HepG2 (cell line): ENCODE measurements around the gene KRTAP10-4. TPM values are rescaled to one million over a fixed set of nuclear protein-coding genes. Genes with fewer than 3 reads are reported as not detected.

Source experiments
- ATAC-seq: fragments of 200-7000 bp; cut with Tn5 transposase; 3 replicates; pipeline ENCODE4 v1.9.1; 2020; ENCODE audit warnings: mild to moderate bottlenecking, moderate library complexity
- BruUV-seq: library from RNA; stranded (reverse); fragments of 400-500 nt; replicated peaks from 2 replicates; lab custom pipeline; 2021; lab: Mats Ljungman, UMichigan
- CTCF ChIA-PET: fragments of 300-600 bp; formaldehyde crosslinking; extraction: SDS; loops from one replicate; lab custom pipeline; 2021; ENCODE audit warnings: low total read pairs, inconsistent platforms, low intra/inter-chr PET ratio; lab: Yijun Ruan, JAX
- POLR2A ChIA-PET: fragments of 350-600 bp; sonication (Branson Sonifier 250); formaldehyde crosslinking; loops from one replicate; lab custom pipeline; 2020; ENCODE audit warnings: antibody characterized with exemption, inconsistent platforms; lab: Yijun Ruan, JAX
- DNase-seq: peaks from one replicate; pipeline ENCODE4 v3.0.0-alpha.2; 2015; ENCODE audit warnings: low spot score
- FAIRE-seq: peaks from 3 replicates; lab custom pipeline; 2011; peaks lifted over from hg19 to GRCh38; lab: Jason Lieb, UNC
- H2AFZ ChIP-seq: one replicate; pipeline ENCODE4 v1.6.1; 2011; ENCODE audit warnings: low read length, inconsistent platforms
- H3K27ac ChIP-seq: fragments of 300-600 bp; 3 replicates; pipeline ENCODE4 v1.8.0; 2011; ENCODE audit warnings: mixed run types, mild to moderate bottlenecking, mixed read lengths, low read length, inconsistent platforms; ENCODE audit not compliant: insufficient read depth; ENCODE audit errors: extremely low read length
- H3K27me3 ChIP-seq, 2 experiments: fragments of 200-600 bp in 1 of 2; 2 replicates in 1 of 2; 3 replicates in 1 of 2; pipeline versions ENCODE4 v1.6.0 to v1.8.0; 2011; ENCODE audit warnings: low read length in 2 of 2, mild to moderate bottlenecking in 2 of 2, moderate library complexity in 2 of 2, inconsistent platforms in 1 of 2; ENCODE audit not compliant: insufficient read depth in 2 of 2, control insufficient read depth in 1 of 2
- H3K36me3 ChIP-seq, 2 experiments: fragments of 200-600 bp in 1 of 2; replicated peaks in 1 of 2; 2 replicates in 1 of 2; 3 replicates in 1 of 2; pipeline versions ENCODE4 v1.5.1 to v1.8.0; 2011; ENCODE audit warnings: low read length in 2 of 2, inconsistent platforms in 1 of 2; ENCODE audit not compliant: insufficient read depth in 2 of 2, control insufficient read depth in 1 of 2
- H3K4me1 ChIP-seq: 2 replicates; pipeline ENCODE4 v1.5.1; 2012; ENCODE audit warnings: low read length, inconsistent platforms; ENCODE audit not compliant: insufficient read depth
- H3K4me2 ChIP-seq: 2 replicates; pipeline ENCODE4 v1.6.0; 2011; ENCODE audit warnings: low read depth, low read length, inconsistent platforms
- H3K4me3 ChIP-seq, 3 experiments: fragments of 200-600 bp in 1 of 3; sonication (generic), shearing (Covaris generic) in 1 of 3; replicated peaks in 1 of 3; 2 replicates each; pipeline ENCODE4 v1.5.1; 2011 to 2016; ENCODE audit warnings: low read length in 3 of 3, inconsistent platforms in 2 of 3, low read depth in 2 of 3, mild to moderate bottlenecking in 2 of 3, control low read depth in 1 of 3, mixed read lengths in 1 of 3; ENCODE audit not compliant: insufficient read depth in 1 of 3
- H3K79me2 ChIP-seq: one replicate; pipeline ENCODE4 v1.6.1; 2011; ENCODE audit warnings: low read length, inconsistent platforms; ENCODE audit not compliant: insufficient read depth
- H3K9ac ChIP-seq: 2 replicates; pipeline ENCODE4 v1.6.0; 2011; ENCODE audit warnings: mild to moderate bottlenecking, low read depth, low read length, inconsistent platforms; ENCODE audit not compliant: insufficient read depth
- H3K9me3 ChIP-seq: 2 replicates; pipeline ENCODE4 v1.5.1; 2012; ENCODE audit warnings: mild to moderate bottlenecking, low read length
- H4K20me1 ChIP-seq: 2 replicates; pipeline ENCODE4 v1.6.0; 2011; ENCODE audit warnings: inconsistent platforms, mild to moderate bottlenecking, low read length, moderate library complexity; ENCODE audit not compliant: insufficient read depth
- ATF7-NPFF ChIP-seq: sonication (generic); formaldehyde crosslinking; IDR thresholded peaks from 2 replicates; pipeline ENCODE4 v1.8.1; 2023; ENCODE audit warnings: mild to moderate bottlenecking, low read depth, missing genetic modification reagents, moderate library complexity
- ATRX ChIP-seq: sonication (generic); formaldehyde crosslinking; IDR thresholded peaks from 2 replicates; pipeline ENCODE4 v1.4.0; 2020; ENCODE audit warnings: missing genetic modification reagents, borderline replicate concordance
- BRCA1 ChIP-seq: sonication (generic); formaldehyde crosslinking; IDR thresholded peaks from 2 replicates; pipeline ENCODE4 v1.4.0; 2020; ENCODE audit warnings: missing genetic modification reagents
- CBX2 ChIP-seq, 2 experiments: fragments of 200-600 bp in 1 of 2; sonication (generic); formaldehyde crosslinking in 1 of 2; IDR thresholded peaks; 2 replicates each; pipeline versions ENCODE4 v1.7.0 to v1.8.1; 2018 to 2022; ENCODE audit warnings: low read depth in 2 of 2, low read length in 1 of 2, mild to moderate bottlenecking in 1 of 2, missing genetic modification reagents in 1 of 2
- EEA1 ChIP-seq: sonication (generic); formaldehyde crosslinking; IDR thresholded peaks from 2 replicates; pipeline ENCODE4 v1.5.1; 2020; ENCODE audit warnings: mild to moderate bottlenecking, missing genetic modification reagents, borderline replicate concordance
- ESRRA ChIP-seq: sonication (generic); formaldehyde crosslinking; IDR thresholded peaks from 2 replicates; pipeline ENCODE4 v1.5.1; 2020; ENCODE audit warnings: mild to moderate bottlenecking, low read depth, missing genetic modification reagents
- GPN1 ChIP-seq: sonication (generic); formaldehyde crosslinking; IDR thresholded peaks from 2 replicates; pipeline ENCODE4 v1.5.1; 2020; ENCODE audit warnings: missing genetic modification reagents, borderline replicate concordance
- MTA3 ChIP-seq: sonication (generic); formaldehyde crosslinking; IDR thresholded peaks from 2 replicates; pipeline ENCODE4 v1.4.0; 2020; ENCODE audit warnings: missing genetic modification reagents
- MYC ChIP-seq: sonication (generic); formaldehyde crosslinking; IDR thresholded peaks from 2 replicates; pipeline ENCODE4 v1.9.0; 2021; ENCODE audit warnings: missing genetic modification reagents, borderline replicate concordance
- NBN ChIP-seq: fragments of 450-650 bp; conservative IDR thresholded peaks from 2 replicates; pipeline ENCODE4 v1.6.1; 2017
- TAF15 ChIP-seq: fragments of 200-400 bp; formaldehyde crosslinking; IDR thresholded peaks from one replicate; pipeline ENCODE4 v1.6.1; 2018; ENCODE audit warnings: mild to moderate bottlenecking, low read depth, low read length; ENCODE audit not compliant: poor library complexity, severe bottlenecking
- TFAP4 ChIP-seq: sonication (generic); IDR thresholded peaks from 2 replicates; pipeline ENCODE4 v1.6.1; 2016; ENCODE audit warnings: low read depth, borderline replicate concordance
- ZBTB33 ChIP-seq: sonication (generic); formaldehyde crosslinking; IDR thresholded peaks from 2 replicates; pipeline ENCODE4 v1.4.0; 2020; ENCODE audit warnings: missing genetic modification reagents
- ZNF83 ChIP-seq: sonication (generic); formaldehyde crosslinking; IDR thresholded peaks from 2 replicates; pipeline ENCODE4 v1.4.0; 2020; ENCODE audit warnings: missing genetic modification reagents, mild to moderate bottlenecking, borderline replicate concordance
- ZNF891 ChIP-seq: sonication (generic); formaldehyde crosslinking; IDR thresholded peaks from 2 replicates; pipeline ENCODE4 v1.5.0; 2020; ENCODE audit warnings: mild to moderate bottlenecking, missing genetic modification reagents
- ZSCAN20 ChIP-seq: sonication (generic); formaldehyde crosslinking; IDR thresholded peaks from 2 replicates; pipeline ENCODE4 v1.4.0; 2020; ENCODE audit warnings: missing genetic modification reagents, mild to moderate bottlenecking, borderline replicate concordance
- WGBS: methylation state at CpG from one replicate; pipeline ENCODE4 v1.1.6; 2017; ENCODE audit warnings: low lambda C conversion rate; 5-methylcytosine and 5-hydroxymethylcytosine counted together
- in situ Hi-C: cut with HindIII; loops from 2 replicates; pipeline ENCODE4 v1.10.0; 2017; ENCODE audit warnings: low pct_unique_long_range_greater_than_20kb; ENCODE audit not compliant: extremely low pct_ligation_motif_present
- intact Hi-C: fragments of 100-400 bp; cut with micrococcal nuclease; formaldehyde crosslinking; loops from one replicate; pipeline ENCODE4 v1.10.0; 2022; ENCODE audit not compliant: unreplicated experiment
- polyA plus RNA-seq, 8 experiments: library from polyadenylated mRNA; depleted of rRNA in 3 of 8; stranded (reverse) in 7 of 8; unstranded in 1 of 8; fragments of >200 nt; fragmentation: Illumina TruSeq in 4 of 8; extraction: Trizol in 4 of 8; gene quantifications; 2 replicates each; pipeline versions ENCODE4 v1.2.1 to v1.2.3, GENCODE V29; 2011 to 2016; ENCODE audit warnings: low read depth in 4 of 8, missing spikeins in 1 of 8, mixed read lengths in 1 of 8; ENCODE audit not compliant: insufficient read depth in 1 of 8
- total RNA-seq, 5 experiments: library from RNA; depleted of rRNA; stranded (reverse); fragments of >200 nt; fragmentation: Illumina TruSeq; extraction: Trizol; gene quantifications; 2 replicates each; pipeline ENCODE4 v1.2.3, GENCODE V29; 2016; ENCODE audit warnings: low read depth in 1 of 5
- TF ChIP-seq, protein P1 (sequence below): sonication (generic); formaldehyde crosslinking; IDR thresholded peaks from 2 replicates; pipeline ENCODE4 v1.5.1; 2020; ENCODE audit warnings: mild to moderate bottlenecking, missing genetic modification reagents

Gene KRTAP10-4
- total and polyA plus RNA-seq, 2 of the 13 experiments (the other 11 are each of a cell fraction or from before 2014, with no cell fraction given) = not detected

GRCh38 chr21:44576025-44576420, 2.5 kb downstream of the KRTAP10-4 start (continued):
- TF ChIP-seq, protein P1, sequence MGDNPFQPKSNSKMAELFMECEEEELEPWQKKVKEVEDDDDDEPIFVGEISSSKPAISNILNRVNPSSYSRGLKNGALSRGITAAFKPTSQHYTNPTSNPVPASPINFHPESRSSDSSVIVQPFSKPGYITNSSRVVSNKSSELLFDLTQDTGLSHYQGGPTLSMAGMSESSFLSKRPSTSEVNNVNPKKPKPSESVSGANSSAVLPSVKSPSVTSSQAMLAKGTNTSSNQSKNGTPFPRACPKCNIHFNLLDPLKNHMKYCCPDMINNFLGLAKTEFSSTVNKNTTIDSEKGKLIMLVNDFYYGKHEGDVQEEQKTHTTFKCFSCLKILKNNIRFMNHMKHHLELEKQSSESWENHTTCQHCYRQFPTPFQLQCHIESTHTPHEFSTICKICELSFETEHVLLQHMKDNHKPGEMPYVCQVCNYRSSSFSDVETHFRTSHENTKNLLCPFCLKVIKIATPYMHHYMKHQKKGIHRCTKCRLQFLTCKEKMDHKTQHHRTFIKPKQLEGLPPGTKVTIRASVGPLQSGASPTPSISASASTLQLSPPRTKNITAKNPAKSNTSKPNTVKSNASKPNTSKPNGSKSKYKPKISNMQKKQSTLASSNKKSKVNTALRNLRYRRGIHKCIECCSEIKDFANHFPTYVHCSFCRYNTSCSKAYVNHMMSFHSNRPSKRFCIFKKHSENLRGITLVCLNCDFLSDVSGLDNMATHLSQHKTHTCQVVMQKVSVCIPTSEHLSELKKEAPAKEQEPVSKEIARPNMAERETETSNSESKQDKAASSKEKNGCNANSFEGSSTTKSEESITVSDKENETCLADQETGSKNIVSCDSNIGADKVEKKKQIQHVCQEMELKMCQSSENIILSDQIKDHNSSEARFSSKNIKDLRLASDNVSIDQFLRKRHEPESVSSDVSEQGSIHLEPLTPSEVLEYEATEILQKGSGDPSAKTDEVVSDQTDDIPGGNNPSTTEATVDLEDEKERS = no peak
- no peak for TF ChIP-seq MYC (CRISPR knock-in tag)
- TF ChIP-seq TAF15 = no peak

GRCh38 chr21:44578371-44579055, 5.0 kb downstream of the KRTAP10-4 start:
- TF ChIP-seq ZNF83 (CRISPR knock-in tag) (no peak), GPN1 (CRISPR knock-in tag) (no peak), MTA3 (CRISPR knock-in tag) (no peak), ATF7-NPFF (CRISPR knock-in tag) (no peak), ATRX (CRISPR knock-in tag) (no peak), CBX2 (IDR thresholded peaks at IDR 0.05; ENCODE audit: low read depth, low read length) (no peak), CBX2 (CRISPR knock-in tag; IDR thresholded peaks at IDR 0.05; ENCODE audit: low read depth) (no peak), ZBTB33 (CRISPR knock-in tag) (no peak), ZSCAN20 (CRISPR knock-in tag) (no peak), ZNF891 (CRISPR knock-in tag) (no peak), BRCA1 (CRISPR knock-in tag) (no peak), EEA1 (CRISPR knock-in tag) (no peak), NBN (no peak), TFAP4 (no peak), ESRRA (CRISPR knock-in tag) (no peak)
- WGBS = 39% methylated on average over 7 of the region's 17 CpGs
- no TSS peak for BruUV-seq
- Histone ChIP-seq H3K36me3 (no peaks in the 10 kb centered on the region), H3K4me3 (no peak overlapping the region), H2AFZ (no peak overlapping the region), H3K4me1 (peaks cover 20% of the 10 kb centered on the region), H3K9ac (no peak overlapping the region), H3K4me2 (no peak overlapping the region), H4K20me1 (no peaks in the 10 kb centered on the region), H3K27me3 (no peaks in the 10 kb centered on the region), H3K79me2 (no peaks in the 10 kb centered on the region), H3K9me3 (peaks cover 13% of the 10 kb centered on the region), H3K27ac (no peak overlapping the region)
- in situ Hi-C loops (no loop called here), intact Hi-C loops (no loop called here)
- FAIRE-seq = no peak
- ChIA-PET CTCF (no interaction called here), POLR2A (no interaction called here)
- DNase-seq = no peak
- ATAC-seq = no peak
